ENCODE data around the gene BIRC7.

Gene BIRC7

DNA sequence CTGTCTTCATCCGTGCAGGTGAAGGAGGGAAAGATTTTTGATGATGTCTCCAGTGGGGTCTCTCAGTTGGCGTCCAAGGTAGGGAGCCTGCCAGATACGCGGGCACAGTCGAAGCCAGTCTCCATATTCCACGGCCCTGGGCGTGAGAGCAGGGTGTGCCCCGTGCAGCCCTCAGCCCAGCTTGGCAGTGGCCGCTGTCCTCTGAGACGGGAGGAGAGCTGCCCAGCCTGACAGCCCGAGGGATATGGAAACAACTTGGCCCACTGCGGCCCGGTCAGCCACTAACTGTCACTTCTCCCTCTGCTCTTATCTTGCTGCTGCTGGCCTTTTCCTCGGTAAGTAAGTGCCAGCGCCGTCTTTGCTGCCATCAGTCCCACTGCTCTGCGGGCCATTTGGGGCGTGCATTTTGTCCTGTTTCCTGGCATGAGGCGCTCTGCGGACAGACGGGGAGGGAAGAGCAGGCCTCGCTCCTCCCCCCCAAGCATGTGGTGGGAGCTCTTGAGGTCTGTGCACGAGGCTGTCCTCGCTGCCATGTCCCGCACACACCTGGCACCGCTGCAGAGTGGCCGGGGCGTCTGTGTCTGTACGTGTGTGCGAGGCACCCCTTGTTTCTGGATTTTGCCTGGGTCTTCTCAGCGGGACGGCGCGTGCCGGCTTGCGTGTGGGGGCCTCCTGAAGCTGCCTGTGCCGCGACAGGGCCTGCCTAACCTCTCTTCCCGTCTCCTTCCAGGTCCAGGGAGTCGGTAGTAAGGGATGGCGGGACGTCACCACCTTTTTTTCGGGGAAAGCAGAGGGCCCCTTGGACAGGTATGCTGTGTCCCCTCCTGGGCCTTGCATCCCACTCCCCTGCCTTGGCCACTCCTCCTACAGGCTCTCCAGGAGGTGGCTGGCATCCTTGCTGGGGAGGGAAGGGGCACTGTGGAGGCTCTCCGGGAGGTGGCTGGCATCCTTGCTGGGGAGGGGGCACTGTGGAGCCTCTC, 50.2 kb downstream of the BIRC7 start:
- DNase-seq (ENCODE audit: low read depth): no peak
- H3K4me3 ChIP-seq (ENCODE audit: low read length): no peak overlapping the region
- TF ChIP-seq, protein P1, sequence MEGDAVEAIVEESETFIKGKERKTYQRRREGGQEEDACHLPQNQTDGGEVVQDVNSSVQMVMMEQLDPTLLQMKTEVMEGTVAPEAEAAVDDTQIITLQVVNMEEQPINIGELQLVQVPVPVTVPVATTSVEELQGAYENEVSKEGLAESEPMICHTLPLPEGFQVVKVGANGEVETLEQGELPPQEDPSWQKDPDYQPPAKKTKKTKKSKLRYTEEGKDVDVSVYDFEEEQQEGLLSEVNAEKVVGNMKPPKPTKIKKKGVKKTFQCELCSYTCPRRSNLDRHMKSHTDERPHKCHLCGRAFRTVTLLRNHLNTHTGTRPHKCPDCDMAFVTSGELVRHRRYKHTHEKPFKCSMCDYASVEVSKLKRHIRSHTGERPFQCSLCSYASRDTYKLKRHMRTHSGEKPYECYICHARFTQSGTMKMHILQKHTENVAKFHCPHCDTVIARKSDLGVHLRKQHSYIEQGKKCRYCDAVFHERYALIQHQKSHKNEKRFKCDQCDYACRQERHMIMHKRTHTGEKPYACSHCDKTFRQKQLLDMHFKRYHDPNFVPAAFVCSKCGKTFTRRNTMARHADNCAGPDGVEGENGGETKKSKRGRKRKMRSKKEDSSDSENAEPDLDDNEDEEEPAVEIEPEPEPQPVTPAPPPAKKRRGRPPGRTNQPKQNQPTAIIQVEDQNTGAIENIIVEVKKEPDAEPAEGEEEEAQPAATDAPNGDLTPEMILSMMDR (conservative IDR thresholded peaks at IDR 0.05; ENCODE audit: low read length): no peak

DNA sequence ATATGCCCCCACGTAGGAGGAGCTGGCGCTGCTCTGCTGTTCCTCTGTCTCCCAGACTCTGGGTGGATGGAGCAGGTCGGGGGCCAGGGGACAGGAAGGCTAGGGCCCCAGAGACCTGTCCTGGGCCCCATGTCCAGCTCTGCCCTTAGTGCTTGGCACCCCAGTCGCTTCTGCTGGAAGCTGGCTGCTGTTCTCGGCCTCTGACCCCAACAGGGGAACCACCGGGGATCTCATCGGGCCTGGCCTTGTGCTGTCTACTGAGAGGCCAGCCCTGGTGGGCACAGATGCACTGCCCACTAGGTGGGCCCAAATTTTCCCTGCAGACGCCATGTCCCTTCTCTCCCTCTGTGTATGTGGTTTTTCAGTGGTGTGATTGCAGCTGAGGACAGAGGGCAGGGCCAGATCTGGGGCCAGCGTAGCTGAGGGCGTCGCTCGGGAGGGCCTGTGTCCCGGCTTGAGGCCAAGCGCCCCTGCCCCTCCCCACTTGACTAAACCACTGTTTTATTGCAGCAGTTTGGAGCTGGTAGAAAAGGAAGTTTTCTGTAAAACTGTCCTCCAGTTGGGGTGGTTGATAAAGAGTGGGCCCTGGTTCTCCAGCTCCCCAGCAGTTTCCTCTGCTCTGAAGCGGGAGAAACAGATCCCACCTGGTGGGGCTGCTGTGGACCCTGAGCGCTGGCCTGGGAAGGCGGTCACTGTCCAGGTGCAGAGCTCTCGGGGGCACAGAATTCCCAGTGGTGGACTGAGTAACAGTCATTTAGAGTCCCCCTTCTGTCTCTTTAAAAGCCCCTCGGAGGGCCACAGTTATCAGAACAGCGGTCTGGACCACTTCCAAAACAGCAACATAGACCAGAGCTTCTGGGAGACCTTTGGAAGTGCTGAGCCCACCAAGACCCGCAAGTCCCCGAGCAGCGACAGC, 51.3 kb downstream of the BIRC7 start:
- TF ChIP-seq, protein P1 (conservative IDR thresholded peaks at IDR 0.05; ENCODE audit: low read length): no peak
- no peak for DNase-seq (ENCODE audit: low read depth)
- H3K4me3 ChIP-seq (ENCODE audit: low read length): no peak overlapping the region

DNA sequence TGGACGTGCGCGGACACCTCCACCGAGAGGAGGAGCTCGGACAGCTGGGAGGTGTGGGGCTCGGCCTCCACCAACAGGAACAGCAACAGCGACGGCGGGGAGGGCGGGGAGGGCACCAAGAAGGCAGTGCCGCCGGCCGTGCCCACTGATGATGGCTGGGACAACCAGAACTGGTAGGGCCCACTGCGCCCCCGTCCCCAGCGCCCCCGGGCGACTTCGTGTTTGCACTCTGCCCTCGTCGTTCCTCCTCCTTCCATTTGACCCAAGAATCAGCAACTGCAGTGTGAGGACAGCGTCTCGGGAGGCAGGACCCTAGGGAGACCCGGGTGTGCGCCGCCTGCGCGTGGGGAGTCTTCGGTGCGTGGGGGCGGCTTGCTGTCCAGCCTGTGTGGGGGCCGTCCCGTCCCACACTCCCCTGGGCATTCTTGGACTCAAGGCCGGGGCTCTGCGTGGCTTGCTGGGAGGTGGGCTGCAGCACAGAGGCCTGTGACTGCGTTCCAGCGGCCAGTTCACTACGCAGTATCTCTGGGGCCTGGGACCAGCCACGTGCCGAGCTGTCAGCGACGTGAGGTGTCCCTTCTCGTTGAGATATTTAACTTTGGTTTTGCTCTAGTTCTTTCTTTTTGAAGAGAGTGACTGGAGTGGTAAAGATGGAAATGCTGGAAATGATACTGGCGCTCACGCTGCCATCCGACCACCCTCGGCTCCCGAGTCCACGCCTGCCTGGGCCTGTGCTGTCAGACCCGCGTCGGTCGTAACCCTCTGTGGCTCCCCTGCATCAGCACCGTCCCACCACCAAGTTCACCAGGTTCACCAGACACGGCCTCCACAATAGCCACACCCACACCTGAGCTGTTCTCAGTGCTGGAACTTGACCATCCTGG, 52.2 kb downstream of the BIRC7 start:
- TF ChIP-seq, protein P1 (conservative IDR thresholded peaks at IDR 0.05; ENCODE audit: low read length): no peak
- DNase-seq (ENCODE audit: low read depth): no peak
- H3K4me3 ChIP-seq (ENCODE audit: low read length): no peak overlapping the region

DNA sequence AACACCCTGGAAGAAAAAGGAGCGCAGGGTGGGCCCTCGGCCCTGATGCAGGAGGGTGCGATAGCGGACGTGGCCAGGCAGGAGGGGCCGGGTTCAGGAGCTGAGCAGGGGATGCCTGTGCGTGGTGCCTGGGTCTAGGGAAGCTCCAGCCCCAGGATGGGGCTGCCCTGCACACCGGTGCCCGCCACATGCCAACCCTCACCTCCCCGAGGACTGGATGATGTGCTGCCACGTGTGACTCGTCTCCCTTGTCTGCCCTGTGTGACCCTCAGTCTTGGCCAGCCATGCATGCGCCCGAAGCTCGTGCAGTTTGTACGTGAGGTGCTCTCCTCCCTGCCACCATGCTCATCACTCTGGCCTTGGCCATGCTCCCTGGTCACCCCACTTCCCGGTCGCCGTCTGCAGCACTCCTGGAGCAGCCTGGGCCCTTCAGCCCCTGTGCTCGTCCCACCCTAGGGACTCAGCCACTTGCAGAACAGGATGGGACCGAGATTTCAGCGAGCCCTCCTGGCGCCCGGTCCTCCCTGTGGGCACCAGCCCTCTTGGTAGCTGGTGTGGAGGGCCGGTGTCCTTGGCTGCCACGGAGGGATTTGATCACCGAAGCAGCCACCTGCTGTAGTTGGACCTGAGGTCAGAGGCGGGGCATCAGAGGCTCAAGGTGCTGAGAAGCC, 53.0 kb downstream of the BIRC7 start:
- no peak overlapping the region for H3K4me3 ChIP-seq (ENCODE audit: low read length)
- no peak for DNase-seq (ENCODE audit: low read depth)
- TF ChIP-seq, protein P1 (conservative IDR thresholded peaks at IDR 0.05; ENCODE audit: low read length): no peak

DNA sequence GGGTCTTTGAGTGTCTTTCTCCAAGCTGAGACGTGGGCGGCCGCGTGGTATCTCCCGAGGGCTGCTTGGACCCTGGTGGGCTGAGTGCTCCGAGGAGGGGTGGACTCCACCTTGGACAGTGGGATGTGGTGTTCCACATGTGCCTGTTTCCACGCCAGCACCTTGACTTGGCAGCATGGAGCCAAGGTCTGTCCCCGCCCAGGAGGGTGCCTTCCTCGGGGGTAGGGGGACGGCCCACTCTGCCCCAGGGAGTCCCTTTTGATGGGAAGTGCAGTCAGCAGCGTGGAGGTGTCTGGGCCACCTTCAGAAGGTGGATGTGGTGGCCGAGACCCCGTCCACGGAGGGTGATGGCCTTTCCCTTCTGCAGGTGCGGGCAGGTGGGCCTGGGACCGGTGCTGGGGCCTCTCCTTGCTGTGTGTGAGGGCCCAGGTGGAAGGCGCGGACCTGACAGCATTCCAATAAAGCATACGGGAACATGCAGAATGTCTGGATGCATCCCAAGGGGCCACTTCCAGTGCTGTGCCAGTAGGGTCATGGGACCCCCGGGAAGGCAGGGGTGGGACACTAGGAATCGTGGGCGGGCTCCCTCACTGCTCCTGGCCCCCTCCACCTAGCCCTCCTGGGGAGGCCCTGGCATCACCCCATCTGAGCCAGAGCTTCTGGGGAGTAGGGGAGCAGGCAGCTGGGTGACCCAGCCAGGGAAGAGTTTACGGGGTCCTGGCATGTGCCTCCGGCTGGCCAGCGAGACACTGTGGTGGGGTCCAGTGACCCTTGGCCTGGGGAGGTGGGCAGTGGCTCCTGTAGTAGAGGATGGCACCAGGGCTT, 53.8 kb downstream of the BIRC7 start:
- H3K4me3 ChIP-seq (ENCODE audit: low read length): no peak overlapping the region
- TF ChIP-seq, protein P1 (conservative IDR thresholded peaks at IDR 0.05; ENCODE audit: low read length): no peak
- no peak for DNase-seq (ENCODE audit: low read depth)
